RWPE1 (cell line): ENCODE measurements around the gene PPIE.

ENCODE experiments used
- CTCF ChIA-PET: fragments of 350-600 bp; sonication (Branson Sonifier 250); formaldehyde crosslinking; extraction: SDS; loops from one replicate; lab custom pipeline; 2021; lab: Yijun Ruan, JAX
- POLR2A ChIA-PET: fragments of 400-600 bp; formaldehyde crosslinking; extraction: SDS; loops from one replicate; lab custom pipeline; 2020; ENCODE audit warnings: antibody characterized with exemption; ENCODE audit not compliant: low non-redundant PET; lab: Yijun Ruan, JAX
- DNase-seq: peaks from one replicate; pipeline ENCODE4 v3.0.0; 2012; ENCODE audit warnings: low spot score
- H3K27ac ChIP-seq: fragments of 450-650 bp; 2 replicates; pipeline ENCODE4 v1.5.1; 2017
- CTCF ChIP-seq: fragments of 450-650 bp; conservative IDR thresholded peaks from 2 replicates; pipeline ENCODE4 v1.5.1; 2017; ENCODE audit warnings: low read depth, mild to moderate bottlenecking

Gene PPIE

GRCh38 chr1:39753132-39754025 lies 14.7 kb downstream of the PPIE start:
- H3K27ac ChIP-seq, result no peak overlapping the region
- no peak for DNase-seq
- CTCF ChIA-PET, result interaction anchor here (0.6 to 1.5 kb wide), 2 partner anchors 100 to 659 kb away, joined by 6 to 7 read pairs; no protein-coding TSS in a partner anchor
- POLR2A ChIA-PET, result interaction anchor here (0.6 kb wide), 1 partner anchor 15 kb away, joined by 6 read pairs; no protein-coding TSS in a partner anchor
- TF ChIP-seq CTCF, result no peak

- TF ChIP-seq CTCF, result no peak
- POLR2A ChIA-PET, result no interaction called here
- DNase-seq, result no peak
- no peak overlapping the region for H3K27ac ChIP-seq
- CTCF ChIA-PET, result interaction anchor here (0.6 kb wide), 1 partner anchor 659 kb away, joined by 6 read pairs; no protein-coding TSS in a partner anchor
These were observed 15.4 kb downstream of the PPIE start for GRCh38 chr1:39754026-39754570.

GRCh38 chr1:39754906-39755504 lies 16.3 kb downstream of the PPIE start:
- no peak overlapping the region for H3K27ac ChIP-seq
- ChIA-PET POLR2A (no interaction called here), CTCF (no interaction called here)
- TF ChIP-seq CTCF, result no peak
- DNase-seq, result no peak

- ChIA-PET POLR2A (no interaction called here), CTCF (no interaction called here)
- no peak for TF ChIP-seq CTCF
- DNase-seq, result no peak
- H3K27ac ChIP-seq, result 0 out of 2 replicates have a peak overlapping the region, but pooled peaks have one; percentile 11
These were observed 17.4 kb downstream of the PPIE start for GRCh38 chr1:39755965-39756659.

GRCh38 chr1:39757501-39757900 lies 18.8 kb downstream of the PPIE start:
- ChIA-PET CTCF (no interaction called here), POLR2A (no interaction called here)
- TF ChIP-seq CTCF, result no peak
- no peak for DNase-seq
- H3K27ac ChIP-seq, result no peak overlapping the region
